Skeletal muscle tissue (tissue), 4 donors: ENCODE measurements around the gene METTL24. TPM values are rescaled to one million over a fixed set of nuclear protein-coding genes. Genes with fewer than 3 reads are reported as not detected.
"Not testable (repeated sequence)": the region's sequence is repeated elsewhere in the genome, so short reads cannot be mapped to it uniquely, and the experiment has no call there.

Experiments used
- H3K27ac ChIP-seq: one replicate; pipeline ENCODE4 v1.7.0; 2013; ENCODE audit warnings: mild to moderate bottlenecking, low read depth, low read length, inconsistent platforms
- H3K27me3 ChIP-seq, 3 donors: one replicate each; pipeline ENCODE4 v1.7.0; 2013; ENCODE audit warnings: low read length in 3 of 3; ENCODE audit not compliant: control insufficient read depth in 3 of 3, insufficient read depth in 3 of 3
- H3K36me3 ChIP-seq, 3 donors: one replicate each; pipeline ENCODE4 v1.7.0; 2013; ENCODE audit warnings: low read length in 3 of 3; ENCODE audit not compliant: control insufficient read depth in 3 of 3, insufficient read depth in 3 of 3
- H3K4me1 ChIP-seq, 3 donors: one replicate each; pipeline ENCODE4 v1.7.0; 2013; ENCODE audit warnings: low read length in 3 of 3, mild to moderate bottlenecking in 3 of 3; ENCODE audit not compliant: control insufficient read depth in 3 of 3, insufficient read depth in 3 of 3
- H3K4me3 ChIP-seq, 3 donors: one replicate each; pipeline ENCODE4 v1.7.0; 2013; ENCODE audit warnings: low read length in 3 of 3
- H3K9ac ChIP-seq, 3 donors: one replicate each; pipeline ENCODE4 v1.7.0; 2013; ENCODE audit warnings: low read length in 3 of 3, mild to moderate bottlenecking in 3 of 3, moderate library complexity in 2 of 3, low read depth in 1 of 3
- H3K9me3 ChIP-seq, 3 donors: one replicate each; pipeline ENCODE4 v1.7.0; 2013; ENCODE audit warnings: low read length in 3 of 3; ENCODE audit not compliant: control insufficient read depth in 3 of 3
- total RNA-seq: library from RNA; depleted of rRNA; stranded (reverse); fragments of >200 nt; gene quantifications from one replicate; pipeline ENCODE4 v1.2.3, GENCODE V29; 2014
- donor health status: Osteomylitis.

Gene METTL24
- total RNA-seq, 1 donor from 2014 or later, result 0.52 TPM

DNA sequence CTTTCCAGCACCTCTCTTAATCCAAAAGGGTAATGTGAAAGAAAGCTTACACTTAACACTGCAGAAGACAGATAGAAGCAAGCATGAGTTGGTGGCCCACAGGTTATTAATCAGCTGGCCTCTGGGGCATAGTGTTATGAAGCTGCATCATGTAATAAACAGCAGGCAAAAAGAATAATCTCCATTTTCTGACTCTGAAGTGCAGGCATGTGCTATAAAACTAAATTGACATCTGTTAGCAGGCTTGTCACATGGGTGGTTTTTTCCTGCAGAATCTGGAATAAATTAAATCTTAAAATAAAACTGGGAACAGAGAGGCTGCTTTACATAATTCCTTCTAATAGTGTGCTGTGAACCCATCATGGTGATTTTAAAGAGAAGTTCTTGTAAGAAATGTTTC is 73.3 kb downstream of the METTL24 start:
- H3K27ac ChIP-seq, result no peak overlapping the region
- H3K27me3 ChIP-seq, result no peaks in the 10 kb centered on the region

GRCh38 chr6:110283657-110284056 is 74.5 kb downstream of the METTL24 start:
- Histone ChIP-seq H3K9ac (no peak overlapping the region), H3K4me1 (no peaks in the 10 kb centered on the region), H3K4me3 (no peak overlapping the region), H3K27ac (no peak overlapping the region), H3K36me3 (no peaks in the 10 kb centered on the region), H3K9me3 (no peaks in the 10 kb centered on the region), H3K27me3 (no peaks in the 10 kb centered on the region)

More for the DNA sequence above, 73.3 kb downstream of the METTL24 start:
- Histone ChIP-seq H3K36me3 (no peaks in the 10 kb centered on the region), H3K9ac (no peak overlapping the region), H3K9me3 (peaks cover 0 to 2% (median 0%) of the 10 kb centered on the region in 3 donors), H3K4me3 (no peak overlapping the region), H3K4me1 (no peaks in the 10 kb centered on the region)

- Histone ChIP-seq H3K27me3 (no peaks in the 10 kb centered on the region), H3K4me3 (no peak overlapping the region), H3K4me1 (no peaks in the 10 kb centered on the region), H3K9ac (no peak overlapping the region), H3K27ac (no peak overlapping the region), H3K9me3 (no peaks in the 10 kb centered on the region), H3K36me3 (no peaks in the 10 kb centered on the region)
Observed at GRCh38 chr6:110282412-110282811, 75.7 kb downstream of the METTL24 start.

- Histone ChIP-seq H3K4me3 (no peak overlapping the region), H3K9ac (no peak overlapping the region), H3K36me3 (no peaks in the 10 kb centered on the region), H3K27ac (no peak overlapping the region), H3K9me3 (no peaks in the 10 kb centered on the region), H3K27me3 (no peaks in the 10 kb centered on the region), H3K4me1 (no peaks in the 10 kb centered on the region)
Observed at GRCh38 chr6:110277100-110277665, 81.0 kb downstream of the METTL24 start.

DNA sequence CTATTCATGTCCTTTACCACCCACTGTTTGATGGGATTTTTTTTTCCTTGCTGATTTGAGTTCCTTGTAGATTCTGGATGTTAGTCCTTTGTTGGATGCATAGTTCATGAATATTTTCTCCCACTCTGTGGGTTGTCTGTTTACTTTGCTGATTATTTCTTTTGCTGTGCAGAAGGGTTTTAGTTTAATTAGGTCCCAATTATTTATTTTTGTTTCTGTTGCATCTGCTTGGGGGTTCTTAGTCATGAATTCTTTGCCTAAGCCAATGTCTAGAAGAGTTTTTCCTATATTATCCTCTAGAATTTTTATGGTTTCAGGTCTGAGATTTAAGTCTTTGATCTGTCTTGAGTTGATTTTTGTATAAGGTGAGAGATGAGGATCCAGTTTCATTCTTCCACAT is 85.4 kb downstream of the METTL24 start:
- H3K27ac ChIP-seq, H3K4me3 ChIP-seq, H3K9ac ChIP-seq, H3K4me1 ChIP-seq, H3K9me3 ChIP-seq, H3K36me3 ChIP-seq, H3K27me3 ChIP-seq: not testable (repeated sequence)

DNA sequence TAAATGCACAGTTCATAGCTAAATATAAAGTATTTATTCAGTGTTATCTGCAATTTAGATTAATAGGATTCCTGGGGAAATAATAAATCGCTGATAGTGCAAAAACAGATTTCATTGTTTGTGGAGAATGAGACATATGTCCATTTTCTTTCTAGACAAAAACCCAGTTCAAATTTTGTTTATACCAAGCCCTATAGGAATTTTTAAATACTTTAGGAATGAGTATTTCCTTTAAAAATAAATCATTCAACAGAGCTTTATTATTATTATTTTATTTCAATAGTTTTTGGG is 86.5 kb downstream of the METTL24 start:
- H3K27me3 ChIP-seq, result no peaks in the 10 kb centered on the region
- no peak overlapping the region for H3K9ac ChIP-seq
- no peaks in the 10 kb centered on the region for H3K36me3 ChIP-seq
- no peaks in the 10 kb centered on the region for H3K9me3 ChIP-seq
- no peak overlapping the region for H3K4me3 ChIP-seq
- H3K4me1 ChIP-seq, result no peaks in the 10 kb centered on the region
- no peak overlapping the region for H3K27ac ChIP-seq

DNA sequence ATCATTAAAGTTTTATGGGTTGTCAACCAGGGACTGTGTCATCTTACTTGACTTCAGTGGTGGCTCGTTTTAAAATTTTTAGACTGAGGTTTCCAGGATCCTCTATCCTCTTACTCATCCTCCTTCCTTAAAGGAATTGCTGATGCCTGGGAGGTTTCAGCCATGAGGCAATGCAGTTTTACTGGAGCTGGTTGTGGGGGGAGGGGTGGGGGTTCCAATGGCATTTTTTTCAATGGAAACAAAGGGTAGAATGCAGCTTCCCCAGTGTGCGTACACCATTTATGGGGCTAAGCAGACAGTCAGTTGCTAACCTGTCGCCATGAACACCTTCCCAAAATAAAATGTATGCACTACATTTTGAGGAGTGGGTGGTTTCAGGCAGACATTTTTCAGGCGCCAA is 88.0 kb downstream of the METTL24 start:
- H3K4me1 ChIP-seq, result no peaks in the 10 kb centered on the region
- no peaks in the 10 kb centered on the region for H3K27me3 ChIP-seq
- H3K27ac ChIP-seq, result no peak overlapping the region

DNA sequence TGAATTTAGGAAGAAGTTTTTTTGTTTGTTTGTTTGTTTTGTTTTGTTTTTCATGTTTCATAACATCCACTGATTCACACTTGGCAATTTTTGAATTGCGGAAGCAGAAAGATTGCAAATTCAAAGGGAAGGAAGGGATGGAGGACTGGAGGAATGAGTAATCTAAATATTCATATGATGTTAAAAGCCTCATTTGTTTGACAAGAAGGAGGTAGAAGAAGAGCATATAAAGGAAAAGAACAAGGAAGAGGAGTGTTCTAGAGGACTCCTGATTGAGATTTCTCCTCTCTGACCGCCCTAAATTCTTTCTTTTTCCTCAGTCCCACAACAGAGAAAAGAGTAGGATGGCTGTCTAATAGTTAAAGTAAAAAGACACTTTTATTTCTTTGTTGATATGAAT is 88.5 kb downstream of the METTL24 start:
- Histone ChIP-seq H3K36me3 (no peaks in the 10 kb centered on the region), H3K27me3 (no peaks in the 10 kb centered on the region), H3K4me3 (no peak overlapping the region), H3K27ac (no peak overlapping the region), H3K9me3 (no peaks in the 10 kb centered on the region), H3K9ac (no peak overlapping the region), H3K4me1 (no peaks in the 10 kb centered on the region)

More for the DNA sequence above, 88.0 kb downstream of the METTL24 start:
- Histone ChIP-seq H3K36me3 (no peaks in the 10 kb centered on the region), H3K4me3 (no peak overlapping the region), H3K9ac (no peak overlapping the region), H3K9me3 (no peaks in the 10 kb centered on the region)

- H3K4me3 ChIP-seq, result no peak overlapping the region
- no peaks in the 10 kb centered on the region for H3K9me3 ChIP-seq
- no peaks in the 10 kb centered on the region for H3K36me3 ChIP-seq
- H3K4me1 ChIP-seq, result no peaks in the 10 kb centered on the region
- no peak overlapping the region for H3K9ac ChIP-seq
- no peak overlapping the region for H3K27ac ChIP-seq
- no peaks in the 10 kb centered on the region for H3K27me3 ChIP-seq
Observed at GRCh38 chr6:110266996-110267395, 91.2 kb downstream of the METTL24 start.

- no peak overlapping the region for H3K9ac ChIP-seq
- no peaks in the 10 kb centered on the region for H3K27me3 ChIP-seq
- no peak overlapping the region for H3K4me3 ChIP-seq
- no peaks in the 10 kb centered on the region for H3K4me1 ChIP-seq
- no peaks in the 10 kb centered on the region for H3K36me3 ChIP-seq
- H3K27ac ChIP-seq, result no peak overlapping the region
- no peaks in the 10 kb centered on the region for H3K9me3 ChIP-seq
Observed at GRCh38 chr6:110265273-110265672, 92.9 kb downstream of the METTL24 start.

DNA sequence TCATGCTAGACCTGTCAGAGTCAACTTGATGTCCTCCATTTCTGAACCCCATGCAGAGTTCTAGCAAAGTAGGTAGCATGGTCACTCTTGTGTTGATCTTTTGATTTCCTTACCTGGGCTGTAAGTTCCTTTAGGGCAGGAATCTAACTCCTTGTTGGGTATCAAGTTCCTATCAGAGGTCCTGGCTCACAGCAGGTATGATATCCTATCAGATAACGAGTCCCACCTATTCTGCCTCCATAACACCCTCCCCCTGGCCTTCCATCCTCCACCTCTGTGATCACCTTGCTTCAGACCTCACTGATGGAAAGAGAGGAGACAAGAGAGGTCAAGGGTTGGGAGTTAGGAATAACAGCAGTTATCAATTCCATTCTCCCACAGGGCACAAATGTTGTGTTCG is 101.8 kb downstream of the METTL24 start:
- no peaks in the 10 kb centered on the region for H3K36me3 ChIP-seq
- H3K9me3 ChIP-seq, result peaks cover 0 to 2% (median 0%) of the 10 kb centered on the region in 3 donors
- no peak overlapping the region for H3K4me3 ChIP-seq
- no peaks in the 10 kb centered on the region for H3K27me3 ChIP-seq
- H3K4me1 ChIP-seq, result no peaks in the 10 kb centered on the region
- H3K27ac ChIP-seq, result no peak overlapping the region
- no peak overlapping the region for H3K9ac ChIP-seq
